ENCODE measurements around the gene IL5.
"Not testable (repeated sequence)": the region's sequence is repeated elsewhere in the genome, so short reads cannot be mapped to it uniquely, and the experiment has no call there.

The IL5 gene

GRCh38 chr5:132543472-132544201 lies at the start of gene IL5:
Gene IL5, minus strand, starts transcription at chr5:132543522. Its CDS starts 44 bp downstream, at chr5:132543478.
- DNase-seq, result no peak

DNA sequence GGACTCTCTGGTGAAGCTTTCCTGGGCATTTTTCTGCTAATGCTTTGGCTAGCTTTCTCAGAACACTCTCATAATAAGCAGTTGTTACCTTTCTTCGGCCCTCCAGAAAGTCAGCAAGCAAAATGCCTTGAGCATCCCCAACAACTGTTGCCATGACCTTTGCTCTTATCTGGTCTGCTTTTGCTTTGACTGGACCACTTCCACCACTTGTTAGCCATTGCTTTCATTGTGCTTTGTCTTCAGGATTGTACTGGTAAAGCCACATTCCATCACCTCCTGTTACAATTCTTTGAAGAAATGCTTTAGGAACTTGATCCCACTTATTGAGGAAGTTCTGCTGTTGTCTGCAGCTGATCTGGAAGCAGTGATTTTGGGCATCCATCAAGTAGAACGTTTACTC lies 49.2 kb upstream of the IL5 start:
- no peak for DNase-seq

- no peak for DNase-seq
Measured at GRCh38 chr5:132591145-132591544, 47.8 kb upstream of the IL5 start.

DNA sequence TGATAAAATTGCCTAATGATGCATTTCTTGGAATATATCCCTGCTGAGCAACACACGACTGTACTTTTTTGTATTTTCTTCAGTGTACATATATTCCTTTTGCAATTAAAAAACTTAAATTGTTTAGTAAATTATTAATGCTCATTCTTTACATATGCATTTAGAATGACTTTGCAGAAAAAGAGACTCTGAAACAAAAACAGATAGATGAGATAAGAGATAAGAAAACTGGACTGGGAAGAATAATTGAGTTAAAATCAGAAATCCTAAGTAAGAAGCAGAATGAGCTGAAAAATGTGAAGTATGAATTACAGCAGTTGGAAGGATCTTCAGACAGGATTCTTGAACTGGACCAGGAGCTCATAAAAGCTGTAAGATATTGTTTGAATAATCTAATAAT lies 46.1 kb upstream of the IL5 start:
- DNase-seq, result no peak

- DNase-seq, result no peak
Measured at GRCh38 chr5:132586063-132586462, 42.7 kb upstream of the IL5 start.

DNA sequence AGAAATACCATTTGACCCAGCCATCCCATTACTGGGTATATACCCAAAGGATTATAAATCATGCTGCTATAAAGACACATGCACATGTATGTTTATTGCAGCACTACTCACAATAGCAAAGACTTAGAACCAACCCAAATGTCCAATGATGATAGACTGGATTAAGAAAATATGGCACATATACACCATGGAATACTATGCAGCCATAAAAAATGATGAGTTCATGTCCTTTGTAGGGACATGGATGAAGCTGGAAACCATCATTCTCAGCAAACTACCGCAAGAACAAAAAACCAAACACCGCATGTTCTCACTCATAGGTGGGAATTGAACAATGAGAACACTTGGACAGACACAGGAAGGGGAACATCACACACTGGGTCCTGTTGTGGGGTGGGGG lies 41.2 kb upstream of the IL5 start:
- DNase-seq, result not testable (repeated sequence)

GRCh38 chr5:132576123-132576522 lies 32.8 kb upstream of the IL5 start:
- DNase-seq, result no peak

DNA sequence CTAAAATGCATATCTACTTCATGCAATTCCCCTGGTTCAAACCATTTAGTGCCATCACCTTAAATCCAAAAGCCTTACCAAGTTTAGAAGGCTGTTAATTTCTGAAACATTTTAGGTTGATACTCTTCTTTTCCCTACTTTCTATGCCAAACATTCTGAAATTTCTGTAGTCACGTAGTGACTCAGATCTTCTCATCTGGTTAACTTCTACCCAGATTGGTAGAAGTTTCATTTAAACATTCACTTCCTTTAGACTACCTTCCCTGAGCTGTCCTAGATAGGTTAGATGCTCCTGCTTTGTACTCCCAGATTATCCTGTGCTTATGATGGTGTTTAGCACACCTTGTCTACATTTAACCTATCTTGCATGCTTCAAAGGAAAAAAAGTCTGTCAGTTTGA lies 23.3 kb upstream of the IL5 start:
- DNase-seq, result no peak

- DNase-seq, result not testable (repeated sequence)
Measured at GRCh38 chr5:132564555-132564954, 21.2 kb upstream of the IL5 start.

DNA sequence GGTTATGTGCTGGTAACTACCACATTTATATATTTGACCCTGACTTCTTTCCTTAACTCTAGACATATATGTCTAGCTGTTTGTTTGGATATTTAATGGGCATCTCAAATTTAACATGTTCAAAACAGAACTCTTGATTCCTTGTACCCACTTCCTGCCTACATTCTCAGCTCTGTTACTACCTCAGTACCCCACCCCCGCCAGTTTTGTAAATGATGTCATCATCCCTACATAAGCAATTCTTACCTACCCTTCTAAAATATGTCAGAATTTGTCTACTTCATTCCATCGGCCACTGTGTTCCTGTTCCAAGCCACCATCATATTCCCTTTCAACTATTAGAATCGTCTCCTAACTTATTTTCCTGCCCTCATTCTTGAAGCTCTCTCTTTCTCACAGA lies 18.3 kb upstream of the IL5 start:
- DNase-seq, result no peak

GRCh38 chr5:132559383-132560060 lies 16.2 kb upstream of the IL5 start:
- DNase-seq, result no peak

DNA sequence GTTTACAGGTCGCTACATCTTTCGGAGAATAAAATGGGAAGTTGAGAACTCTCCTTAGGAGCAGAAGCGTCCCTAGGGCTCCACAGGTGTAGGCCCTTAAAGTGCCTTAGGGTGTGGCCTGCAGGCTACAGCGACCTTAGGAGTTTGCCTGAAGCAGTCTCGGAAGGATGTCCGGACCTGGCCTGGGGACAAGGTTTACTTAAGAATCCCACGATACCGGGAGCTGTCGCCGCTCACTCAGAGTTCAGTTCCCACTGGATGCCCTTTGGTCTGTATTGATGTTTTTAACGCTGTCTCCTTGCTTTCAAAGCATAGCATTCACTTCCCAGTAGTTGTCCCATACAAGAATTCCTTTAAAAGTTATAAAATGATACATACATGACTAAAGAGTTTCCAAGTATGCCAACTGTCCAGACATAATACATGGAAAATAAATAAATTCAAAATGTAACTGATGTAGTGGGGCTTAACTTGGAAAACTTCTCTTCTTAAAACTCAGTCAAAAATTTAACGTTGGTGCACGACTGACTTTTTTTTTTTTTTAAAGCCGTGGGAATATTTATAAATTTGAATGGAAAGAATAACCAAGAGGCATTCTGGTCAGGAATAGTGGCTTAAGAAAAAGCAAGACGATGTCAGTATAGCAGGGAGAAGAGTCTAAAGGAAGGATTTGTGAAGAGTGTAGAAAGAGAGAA lies 14.3 kb upstream of the IL5 start:
- no peak for DNase-seq

GRCh38 chr5:132556763-132557477 lies 13.6 kb upstream of the IL5 start, which contains the start of gene RAD50:
Gene RAD50, plus strand, starts transcription at chr5:132556977. Its CDS starts 348 bp downstream, at chr5:132557325.
- peak; percentile 94 for DNase-seq

DNA sequence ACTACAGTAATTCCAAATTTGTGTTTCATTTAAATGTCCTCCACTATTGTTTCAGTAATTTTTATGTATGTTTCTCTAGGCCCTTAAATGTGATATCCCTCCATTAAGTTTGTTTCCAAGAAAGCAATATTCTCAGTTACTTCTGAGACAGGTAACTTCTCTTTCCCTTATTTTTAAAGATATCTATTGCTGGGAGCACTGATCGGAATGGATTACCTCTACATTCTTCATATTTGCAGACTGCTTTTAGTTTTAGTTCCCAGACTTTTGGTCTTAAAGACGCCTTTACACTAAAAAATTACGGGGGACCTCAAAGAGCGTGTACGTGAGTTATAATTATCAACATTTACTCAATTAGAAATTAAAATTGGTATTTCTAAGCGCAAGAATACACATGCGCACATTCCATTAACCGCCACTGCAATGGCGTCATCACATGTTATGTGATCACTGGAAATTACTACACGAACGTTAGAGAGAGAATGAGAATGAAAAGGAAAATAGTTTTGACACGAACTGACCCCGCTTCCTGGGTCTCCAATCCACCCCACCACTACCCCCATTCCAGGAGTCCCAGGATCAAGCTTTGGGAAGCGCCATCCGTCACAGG lies 12.9 kb upstream of the IL5 start:
- DNase-seq, result no peak

DNA sequence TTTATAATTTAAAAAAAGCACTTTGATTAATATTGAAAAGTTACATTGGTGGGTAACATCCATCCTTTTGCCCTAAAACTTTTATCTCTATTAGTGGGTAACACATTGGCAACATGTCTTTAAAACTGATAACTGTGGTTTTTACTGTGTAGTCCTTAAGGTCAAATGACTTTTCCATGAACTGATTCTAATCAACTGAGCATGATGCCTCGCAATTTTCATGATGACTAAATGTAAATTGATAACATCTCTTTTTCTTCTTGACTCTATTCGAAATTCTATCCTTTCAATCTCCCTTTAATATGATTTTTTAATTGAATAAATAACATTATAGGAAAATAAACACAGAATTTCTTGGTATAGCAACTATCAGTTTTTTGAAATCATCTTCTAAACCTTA lies 6.3 kb upstream of the IL5 start:
- DNase-seq, result no peak

DNA sequence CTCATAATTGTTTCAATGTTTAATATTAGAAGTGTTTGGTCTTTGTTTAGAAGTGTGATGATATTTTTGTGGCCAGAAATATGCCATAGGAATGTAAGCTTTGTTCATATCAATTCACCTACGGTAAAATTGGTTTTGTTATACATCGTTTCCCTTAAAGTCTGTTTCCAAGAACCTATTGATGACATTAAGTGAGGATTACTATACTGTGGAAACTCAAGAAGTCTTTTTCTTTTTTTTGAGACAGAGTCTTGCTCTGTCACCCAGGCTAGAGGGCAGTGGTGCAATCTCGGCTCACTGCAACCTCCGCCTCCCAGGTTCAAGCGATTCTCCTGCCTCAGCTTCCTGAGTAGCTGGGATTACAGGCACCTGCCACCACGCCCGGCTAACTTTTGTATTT lies 5.5 kb upstream of the IL5 start:
- not testable (repeated sequence) for DNase-seq

- no peak for DNase-seq
Measured at GRCh38 chr5:132547269-132547668, 3.9 kb upstream of the IL5 start.

DNA sequence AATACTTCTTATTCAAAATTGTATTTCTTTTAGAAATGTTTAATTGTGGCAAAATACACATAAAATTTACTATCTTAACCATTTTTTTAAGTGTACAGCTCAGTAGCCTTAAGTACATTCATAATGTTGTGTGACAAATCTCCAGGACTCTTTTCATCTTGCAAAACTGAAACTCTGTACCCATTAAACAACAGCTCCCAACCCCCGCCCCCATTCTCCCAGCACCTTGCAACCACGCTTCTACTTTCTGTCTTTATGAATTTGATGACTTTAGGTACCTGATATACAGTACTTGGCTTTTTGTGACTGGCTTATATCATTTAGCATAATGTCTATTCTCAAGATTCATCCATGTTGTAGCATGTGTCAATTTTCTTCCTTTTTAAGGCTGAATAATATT lies 2.8 kb upstream of the IL5 start:
- no peak for DNase-seq

DNA sequence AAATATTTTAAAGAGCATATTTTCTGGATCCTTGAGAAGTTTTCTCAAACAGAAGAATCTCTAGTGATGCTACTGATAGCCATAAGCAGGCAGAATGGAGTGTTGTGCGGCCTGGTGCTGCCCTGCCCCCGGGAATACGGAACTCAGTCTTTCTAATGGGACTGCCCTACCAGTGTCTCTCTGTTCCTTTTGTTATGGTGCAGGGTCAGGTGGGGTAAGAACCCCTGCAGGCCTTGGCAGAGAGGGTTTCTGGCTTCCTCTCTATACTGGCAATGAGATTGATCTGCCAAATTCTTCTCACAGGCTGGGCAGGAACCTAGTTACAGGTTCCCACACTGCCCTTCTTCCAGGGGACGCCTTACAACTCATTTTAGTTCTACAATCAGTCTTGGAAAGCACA lies 2.6 kb downstream of the IL5 start:
- DNase-seq, result no peak

DNA sequence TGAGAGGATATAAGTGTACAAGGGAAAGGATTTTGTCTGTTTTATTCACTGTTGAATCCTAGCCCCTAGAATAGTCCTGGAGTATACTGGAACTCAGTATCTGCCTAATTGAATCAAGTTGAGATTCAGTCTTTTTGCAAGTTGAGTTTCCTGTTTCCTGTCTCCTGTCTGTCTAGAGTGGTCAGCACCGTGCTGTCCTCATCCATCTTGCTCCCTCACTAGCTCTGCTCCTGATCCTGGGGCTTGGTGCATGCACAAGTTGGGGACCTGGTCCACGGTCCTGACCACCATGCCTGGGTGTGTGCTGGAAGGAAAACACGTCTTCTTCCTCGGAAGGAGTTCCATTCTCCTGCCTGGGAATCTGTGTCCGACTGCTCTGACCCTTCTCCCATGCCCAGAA lies 3.2 kb downstream of the IL5 start:
- no peak for DNase-seq

DNA sequence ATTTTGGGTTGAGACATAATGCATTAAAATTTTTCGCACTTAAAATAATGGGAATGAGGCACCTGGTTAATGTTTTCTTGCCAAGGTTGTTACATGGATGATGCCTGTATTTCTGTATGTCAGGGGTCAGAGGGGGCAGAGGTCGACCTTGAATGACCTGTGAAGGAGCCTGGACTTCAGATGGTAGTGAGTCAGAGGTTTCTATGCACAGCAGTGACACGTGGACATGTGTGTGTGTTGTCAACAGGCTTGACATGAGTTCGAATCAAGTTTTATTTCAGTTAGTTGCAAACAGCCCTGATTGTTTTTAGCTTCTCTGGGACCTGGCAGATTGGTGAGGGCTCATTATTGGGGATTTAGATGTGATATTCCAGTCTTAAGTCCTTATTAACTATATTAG lies 3.6 kb downstream of the IL5 start:
- no peak for DNase-seq

- no peak for DNase-seq
Measured at GRCh38 chr5:132530946-132531345, 12.4 kb downstream of the IL5 start.

All from NCI-H226 (cell line).